GM19438 (cell line): ENCODE data around the gene BLOC1S3.

Source experiments
- ATAC-seq: cut with Tn5 transposase; IDR thresholded peaks from one replicate; pipeline ENCODE4 v1.9.1; 2021; ENCODE audit warnings: low read depth; ENCODE audit not compliant: unreplicated experiment

BLOC1S3 gene

GRCh38 chr19:45178262-45179071, at the start of gene BLOC1S3:
TSS of gene BLOC1S3 (plus strand) at chr19:45178784. CDS start at chr19:45179297, 513 bp downstream.
- ATAC-seq: peak; percentile 83

- no peak for ATAC-seq
These were observed 49.8 kb upstream of the BLOC1S3 start for GRCh38 chr19:45128806-45129205.

GRCh38 chr19:45130236-45130635, 48.3 kb upstream of the BLOC1S3 start:
- ATAC-seq: no peak

GRCh38 chr19:45130888-45131615, 47.5 kb upstream of the BLOC1S3 start:
- no peak for ATAC-seq

- no peak for ATAC-seq
These were observed 44.9 kb upstream of the BLOC1S3 start for GRCh38 chr19:45133661-45134060.

- no peak for ATAC-seq
These were observed 43.3 kb upstream of the BLOC1S3 start for GRCh38 chr19:45135176-45135885.

- peak; percentile 15 for ATAC-seq
These were observed 41.9 kb upstream of the BLOC1S3 start for GRCh38 chr19:45136507-45137178.

- peak; percentile 79 for ATAC-seq
These were observed 41.3 kb upstream of the BLOC1S3 start for GRCh38 chr19:45137179-45137761.

GRCh38 chr19:45138303-45138751, 40.3 kb upstream of the BLOC1S3 start:
- no peak for ATAC-seq

GRCh38 chr19:45139286-45140143, 39.1 kb upstream of the BLOC1S3 start:
- no peak for ATAC-seq

- ATAC-seq: no peak
These were observed 38.5 kb upstream of the BLOC1S3 start for GRCh38 chr19:45140144-45140503.

GRCh38 chr19:45140533-45140932, 38.1 kb upstream of the BLOC1S3 start:
- no peak for ATAC-seq

GRCh38 chr19:45141203-45141900, 37.2 kb upstream of the BLOC1S3 start:
- ATAC-seq: no peak

GRCh38 chr19:45142016-45142725, 36.4 kb upstream of the BLOC1S3 start:
- ATAC-seq: no peak

- ATAC-seq: no peak
These were observed 35.9 kb upstream of the BLOC1S3 start for GRCh38 chr19:45142726-45143110.

- no peak for ATAC-seq
These were observed 33.9 kb upstream of the BLOC1S3 start for GRCh38 chr19:45144431-45145269.
